Measurements from ENCODE around the gene GAD1. TPM values are rescaled to one million over a fixed set of nuclear protein-coding genes. Genes with fewer than 3 reads are reported as not detected.

GAD1 gene
- total and polyA plus RNA-seq, 2 donors (not counting 3 experiments of a cell fraction or from before 2014, with no cell fraction given): 0.60 to 0.62 TPM

GRCh38 chr2:170771421-170771937 is 45.2 kb upstream of the GAD1 start:
- Histone ChIP-seq H3K4me2 (ENCODE audit: insufficient read depth, low read length) (peak overlapping the region; percentile 38), H2AFZ (ENCODE audit: low read depth, low read length) (peak overlapping the region; percentile 85), H3K4me1 (ENCODE audit: control insufficient read depth, extremely low read depth, insufficient read depth, low read length) (peaks cover 6% of the 10 kb centered on the region), H3K27me3 (ENCODE audit: control insufficient read depth in 2 of 2, insufficient read depth in 2 of 2, low read length in 2 of 2) (peaks cover 18 to 30% of the 10 kb centered on the region in 2 experiments), H3K36me3 (ENCODE audit: control insufficient read depth in 2 of 2, extremely low read depth in 1 of 2, insufficient read depth in 2 of 2, low read length in 2 of 2) (no peaks in the 10 kb centered on the region), H3K9me1 (replicated peaks; ENCODE audit: control insufficient read depth, extremely low read depth, insufficient read depth, low read length) (no peaks in the 10 kb centered on the region), H4K20me1 (replicated peaks; ENCODE audit: control insufficient read depth, extremely low read depth, insufficient read depth, low read length) (no peaks in the 10 kb centered on the region), H3K9ac (replicated peaks; ENCODE audit: extremely low read depth, insufficient read depth, low read length) (no peak overlapping the region), H3K27ac (ENCODE audit: insufficient read depth, low read depth, low read length) (no peak overlapping the region), H3K4me3 (replicated peaks in 1 of 3; ENCODE audit: insufficient read depth in 1 of 3, low read depth in 1 of 3, low read length in 3 of 3) (peak overlapping the region in 2 of 3 experiments; percentile 29 to 47), H3K9me3 (replicated peaks; ENCODE audit: control insufficient read depth, insufficient read depth, low read length) (no peaks in the 10 kb centered on the region), H3K79me2 (ENCODE audit: control insufficient read depth, insufficient read depth, low read length) (no peaks in the 10 kb centered on the region)
- no peak for DNase-seq (ENCODE audit: low read depth, low spot score)
- dilution Hi-C loops (cut with MboI; ENCODE audit: extremely low pct_ligation_motif_present, low sequenced_read_pairs): no loop called here
- BruUV-seq (replicated peaks): no TSS peak
- CTCF ChIA-PET: interaction anchor here (0.9 to 1.5 kb wide), 4 partner anchors 15 to 363 kb away, joined by 3 to 4 read pairs (median 3); no protein-coding TSS in a partner anchor
- intact Hi-C loops (cut with micrococcal nuclease): loop anchor here (5.0 kb wide), 1 partner anchor 54 kb away; the partner anchor contains the start of gene SP5
- POLR2A ChIA-PET: no interaction called here
- no peak for FAIRE-seq
- TF ChIP-seq CTCF (IDR thresholded peaks at IDR 0.05; ENCODE audit: extremely low read depth in 1 of 2, insufficient read depth in 1 of 2, low read depth in 1 of 2, low read length in 2 of 2) (no peak), EZH2 (IDR thresholded peaks at IDR 0.05; ENCODE audit: borderline replicate concordance, low read depth, low read length, severe bottlenecking) (peak; percentile 64), JUN (IDR thresholded peaks at IDR 0.05; ENCODE audit: borderline replicate concordance, insufficient read depth, insufficient read length, low read depth) (no peak), FOS (IDR thresholded peaks at IDR 0.05; ENCODE audit: borderline replicate concordance, insufficient read depth, low read length) (no peak), MAX (IDR thresholded peaks at IDR 0.05; ENCODE audit: insufficient read depth, insufficient read length) (no peak)
